ENCODE measurements around the gene EPHB1.

The EPHB1 gene

GRCh38 chr3:134991003-134991402 lies 195.9 kb downstream of the EPHB1 start:
- no peak overlapping the region for H3K27ac ChIP-seq (ENCODE audit: low read depth, low read length, poor library complexity, severe bottlenecking)
- H3K36me3 ChIP-seq (ENCODE audit: insufficient read depth, low read length), result no peaks in the 10 kb centered on the region
- H3F3A ChIP-seq (ENCODE audit: insufficient read depth, low read length), result no peaks in the 10 kb centered on the region
- H3K27me3 ChIP-seq (ENCODE audit: insufficient read depth, low read length), result no peaks in the 10 kb centered on the region
- H4K20me1 ChIP-seq (ENCODE audit: insufficient read depth, low read length), result no peaks in the 10 kb centered on the region
- H3K4me1 ChIP-seq (ENCODE audit: insufficient read depth, low read length, severe bottlenecking), result no peaks in the 10 kb centered on the region
- no peaks in the 10 kb centered on the region for H3K9me3 ChIP-seq (ENCODE audit: low read length)
- H2AFZ ChIP-seq (ENCODE audit: low read length), result no peak overlapping the region
- H3K79me2 ChIP-seq (ENCODE audit: insufficient read depth, low read length), result no peaks in the 10 kb centered on the region
- H3K9ac ChIP-seq (ENCODE audit: low read length), result no peak overlapping the region
- H3K9me2 ChIP-seq (ENCODE audit: low read depth, low read length), result no peaks in the 10 kb centered on the region
- no peak overlapping the region for H3K4me2 ChIP-seq (ENCODE audit: low read length)
- TF ChIP-seq CTCF (IDR thresholded peaks at IDR 0.05; ENCODE audit: low read length) (no peak), EZH2 (IDR thresholded peaks at IDR 0.05; ENCODE audit: borderline replicate concordance, low read length) (no peak)
- H3K4me3 ChIP-seq (ENCODE audit: low read depth, low read length, poor library complexity, severe bottlenecking), result no peak overlapping the region

DNA sequence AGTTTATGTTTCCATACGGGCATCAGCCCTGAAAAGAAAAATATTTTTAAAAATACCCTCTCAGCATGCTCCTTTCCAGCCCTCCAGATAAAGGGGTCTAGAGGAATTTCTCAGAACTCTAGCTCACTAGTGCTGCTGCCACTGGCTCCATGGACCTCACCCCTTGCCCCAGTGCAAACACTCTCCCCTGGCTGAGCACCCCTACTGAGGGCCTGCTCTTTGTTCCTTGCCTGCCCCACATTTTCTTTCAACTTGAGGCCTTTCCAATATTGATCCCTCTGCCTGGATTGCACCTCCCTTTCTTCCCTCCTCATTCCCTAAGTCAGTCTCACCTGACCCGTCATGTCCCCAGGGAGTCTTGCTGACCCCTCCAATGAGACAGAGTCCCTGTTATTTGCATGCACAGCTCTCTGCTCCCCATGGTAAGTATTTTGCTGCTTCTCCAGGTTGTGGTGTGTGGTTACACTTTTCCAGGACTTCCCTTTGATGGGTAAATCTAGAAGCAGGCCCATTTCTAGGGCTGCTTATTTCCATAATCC lies 196.5 kb downstream of the EPHB1 start:
- no peak overlapping the region for H3K4me3 ChIP-seq (ENCODE audit: low read depth, low read length, poor library complexity, severe bottlenecking)
- no peaks in the 10 kb centered on the region for H3F3A ChIP-seq (ENCODE audit: insufficient read depth, low read length)
- no peaks in the 10 kb centered on the region for H3K36me3 ChIP-seq (ENCODE audit: insufficient read depth, low read length)
- no peak overlapping the region for H3K4me2 ChIP-seq (ENCODE audit: low read length)
- H2AFZ ChIP-seq (ENCODE audit: low read length), result no peak overlapping the region
- H3K9ac ChIP-seq (ENCODE audit: low read length), result no peak overlapping the region
- H3K9me3 ChIP-seq (ENCODE audit: low read length), result no peaks in the 10 kb centered on the region
- H3K9me2 ChIP-seq (ENCODE audit: low read depth, low read length), result no peaks in the 10 kb centered on the region
- H3K27me3 ChIP-seq (ENCODE audit: insufficient read depth, low read length), result no peaks in the 10 kb centered on the region
- no peaks in the 10 kb centered on the region for H4K20me1 ChIP-seq (ENCODE audit: insufficient read depth, low read length)
- no peak overlapping the region for H3K27ac ChIP-seq (ENCODE audit: low read depth, low read length, poor library complexity, severe bottlenecking)
- TF ChIP-seq CTCF (IDR thresholded peaks at IDR 0.05; ENCODE audit: low read length) (no peak), EZH2 (IDR thresholded peaks at IDR 0.05; ENCODE audit: borderline replicate concordance, low read length) (no peak)
- no peaks in the 10 kb centered on the region for H3K79me2 ChIP-seq (ENCODE audit: insufficient read depth, low read length)
- no peaks in the 10 kb centered on the region for H3K4me1 ChIP-seq (ENCODE audit: insufficient read depth, low read length, severe bottlenecking)

- no peak overlapping the region for H3K4me2 ChIP-seq (ENCODE audit: low read length)
- H2AFZ ChIP-seq (ENCODE audit: low read length), result no peak overlapping the region
- no peak overlapping the region for H3K27ac ChIP-seq (ENCODE audit: low read depth, low read length, poor library complexity, severe bottlenecking)
- H3K9ac ChIP-seq (ENCODE audit: low read length), result no peak overlapping the region
- H4K20me1 ChIP-seq (ENCODE audit: insufficient read depth, low read length), result no peaks in the 10 kb centered on the region
- H3K27me3 ChIP-seq (ENCODE audit: insufficient read depth, low read length), result no peaks in the 10 kb centered on the region
- no peaks in the 10 kb centered on the region for H3K4me1 ChIP-seq (ENCODE audit: insufficient read depth, low read length, severe bottlenecking)
- H3K4me3 ChIP-seq (ENCODE audit: low read depth, low read length, poor library complexity, severe bottlenecking), result no peak overlapping the region
- no peaks in the 10 kb centered on the region for H3K9me2 ChIP-seq (ENCODE audit: low read depth, low read length)
- no peaks in the 10 kb centered on the region for H3K36me3 ChIP-seq (ENCODE audit: insufficient read depth, low read length)
- TF ChIP-seq CTCF (IDR thresholded peaks at IDR 0.05; ENCODE audit: low read length) (no peak), EZH2 (IDR thresholded peaks at IDR 0.05; ENCODE audit: borderline replicate concordance, low read length) (no peak)
- H3F3A ChIP-seq (ENCODE audit: insufficient read depth, low read length), result no peaks in the 10 kb centered on the region
- H3K9me3 ChIP-seq (ENCODE audit: low read length), result no peaks in the 10 kb centered on the region
- no peaks in the 10 kb centered on the region for H3K79me2 ChIP-seq (ENCODE audit: insufficient read depth, low read length)
These were observed 197.1 kb downstream of the EPHB1 start for GRCh38 chr3:134992180-134992579.
